HepG2 (cell line): ENCODE data around the gene PLPP3. TPM values are rescaled to one million over a fixed set of nuclear protein-coding genes. Genes with fewer than 3 reads are reported as not detected.

Experiments
- CEBPG ChIP-seq: IDR thresholded peaks from 2 replicates; pipeline ENCODE4 v1.6.1; 2016
- HOXA5 ChIP-seq: sonication (generic); formaldehyde crosslinking; IDR thresholded peaks from 2 replicates; pipeline ENCODE4 v1.4.0; 2020; ENCODE audit warnings: missing genetic modification reagents
- MAFG ChIP-seq: sonication (generic); formaldehyde crosslinking; IDR thresholded peaks from 2 replicates; pipeline ENCODE4 v1.5.1; 2020; ENCODE audit warnings: mild to moderate bottlenecking, missing genetic modification reagents
- MTERF4 ChIP-seq: sonication (generic); formaldehyde crosslinking; IDR thresholded peaks from 2 replicates; pipeline ENCODE4 v1.8.0; 2023; ENCODE audit warnings: mild to moderate bottlenecking, missing genetic modification reagents
- PHF8 ChIP-seq: sonication (generic); formaldehyde crosslinking; IDR thresholded peaks from 2 replicates; pipeline ENCODE4 v1.5.0; 2020; ENCODE audit warnings: missing genetic modification reagents
- SMAD9 ChIP-seq: sonication (generic); formaldehyde crosslinking; IDR thresholded peaks from 2 replicates; pipeline ENCODE4 v1.5.1; 2020; ENCODE audit warnings: mild to moderate bottlenecking, missing genetic modification reagents
- SP1 ChIP-seq, 2 experiments: fragments of 450-650 bp in 1 of 2; sonication (generic) in 1 of 2; formaldehyde crosslinking in 1 of 2; IDR thresholded peaks; 2 replicates each; pipeline versions ENCODE4 v1.4.0 to v1.6.1; 2016 to 2020; ENCODE audit warnings: missing genetic modification reagents in 1 of 2
- SSRP1 ChIP-seq: IDR thresholded peaks from 2 replicates; pipeline ENCODE4 v1.6.1; 2016; ENCODE audit warnings: control low read depth
- ZNF317 ChIP-seq: sonication (generic); formaldehyde crosslinking; IDR thresholded peaks from 2 replicates; pipeline ENCODE4 v1.5.0; 2020; ENCODE audit warnings: mild to moderate bottlenecking, missing genetic modification reagents
- ZNF331 ChIP-seq: sonication (generic); formaldehyde crosslinking; IDR thresholded peaks from 2 replicates; pipeline ENCODE4 v1.4.0; 2020; ENCODE audit warnings: missing genetic modification reagents
- ZNF546 ChIP-seq: sonication (generic); formaldehyde crosslinking; conservative IDR thresholded peaks from 2 replicates; pipeline ENCODE4 v1.8.1; 2023; ENCODE audit warnings: mild to moderate bottlenecking, missing genetic modification reagents
- ZNF552 ChIP-seq: sonication (generic); formaldehyde crosslinking; IDR thresholded peaks from 2 replicates; pipeline ENCODE4 v1.9.0; 2022; ENCODE audit warnings: missing genetic modification reagents, mild to moderate bottlenecking, borderline replicate concordance
- ZNF687 ChIP-seq: sonication (generic); formaldehyde crosslinking; IDR thresholded peaks from 2 replicates; pipeline ENCODE4 v1.5.1; 2020; ENCODE audit warnings: mild to moderate bottlenecking, missing genetic modification reagents, moderate library complexity
- polyA plus RNA-seq, 8 experiments: library from polyadenylated mRNA; depleted of rRNA in 3 of 8; stranded (reverse) in 7 of 8; unstranded in 1 of 8; fragments of >200 nt; fragmentation: Illumina TruSeq in 4 of 8; extraction: Trizol in 4 of 8; gene quantifications; 2 replicates each; pipeline versions ENCODE4 v1.2.1 to v1.2.3, GENCODE V29; 2011 to 2016; ENCODE audit warnings: low read depth in 4 of 8, missing spikeins in 1 of 8, mixed read lengths in 1 of 8; ENCODE audit not compliant: insufficient read depth in 1 of 8
- total RNA-seq, 5 experiments: library from RNA; depleted of rRNA; stranded (reverse); fragments of >200 nt; fragmentation: Illumina TruSeq; extraction: Trizol; gene quantifications; 2 replicates each; pipeline ENCODE4 v1.2.3, GENCODE V29; 2016; ENCODE audit warnings: low read depth in 1 of 5
- TF ChIP-seq, protein P1 (sequence below): sonication (generic); formaldehyde crosslinking; IDR thresholded peaks from 2 replicates; pipeline ENCODE4 v1.5.0; 2020; ENCODE audit warnings: mild to moderate bottlenecking, missing genetic modification reagents, borderline replicate concordance
- TF ChIP-seq, protein P2 (sequence below): IDR thresholded peaks from 2 replicates; pipeline ENCODE4 v1.6.1; 2016
- TF ChIP-seq, protein P3 (sequence below): sonication (generic); formaldehyde crosslinking; IDR thresholded peaks from 2 replicates; pipeline ENCODE4 v1.4.0; 2020; ENCODE audit warnings: mild to moderate bottlenecking, missing genetic modification reagents, borderline replicate concordance

The PLPP3 gene
- total and polyA plus RNA-seq, 2 of the 13 experiments (the other 11 are each of a cell fraction or from before 2014, with no cell fraction given) = 49.7 to 65.8 TPM

GRCh38 chr1:56563568-56563967, 15.8 kb downstream of the PLPP3 start (continued):
- TF ChIP-seq HOXA5 (CRISPR knock-in tag) (no peak), SSRP1 (no peak), MTERF4 (CRISPR knock-in tag) (no peak), SP1 (IDR thresholded peaks at IDR 0.05) (no peak), SP1 (CRISPR knock-in tag; IDR thresholded peaks at IDR 0.05) (no peak), ZNF317 (CRISPR knock-in tag) (0 out of 2 replicates have a peak, but pooled peaks have one; percentile 29), ZNF331 (CRISPR knock-in tag) (peak; percentile 32; the same call in 1 of the 2 replicates), SMAD9 (CRISPR knock-in tag) (no peak), MAFG (CRISPR knock-in tag) (no peak), ZNF552 (CRISPR knock-in tag) (no peak), PHF8 (CRISPR knock-in tag) (no peak), ZNF687 (CRISPR knock-in tag) (no peak), ZNF546 (no peak), CEBPG (CRISPR knock-in tag) (peak; percentile 89)
- TF ChIP-seq, protein P1, sequence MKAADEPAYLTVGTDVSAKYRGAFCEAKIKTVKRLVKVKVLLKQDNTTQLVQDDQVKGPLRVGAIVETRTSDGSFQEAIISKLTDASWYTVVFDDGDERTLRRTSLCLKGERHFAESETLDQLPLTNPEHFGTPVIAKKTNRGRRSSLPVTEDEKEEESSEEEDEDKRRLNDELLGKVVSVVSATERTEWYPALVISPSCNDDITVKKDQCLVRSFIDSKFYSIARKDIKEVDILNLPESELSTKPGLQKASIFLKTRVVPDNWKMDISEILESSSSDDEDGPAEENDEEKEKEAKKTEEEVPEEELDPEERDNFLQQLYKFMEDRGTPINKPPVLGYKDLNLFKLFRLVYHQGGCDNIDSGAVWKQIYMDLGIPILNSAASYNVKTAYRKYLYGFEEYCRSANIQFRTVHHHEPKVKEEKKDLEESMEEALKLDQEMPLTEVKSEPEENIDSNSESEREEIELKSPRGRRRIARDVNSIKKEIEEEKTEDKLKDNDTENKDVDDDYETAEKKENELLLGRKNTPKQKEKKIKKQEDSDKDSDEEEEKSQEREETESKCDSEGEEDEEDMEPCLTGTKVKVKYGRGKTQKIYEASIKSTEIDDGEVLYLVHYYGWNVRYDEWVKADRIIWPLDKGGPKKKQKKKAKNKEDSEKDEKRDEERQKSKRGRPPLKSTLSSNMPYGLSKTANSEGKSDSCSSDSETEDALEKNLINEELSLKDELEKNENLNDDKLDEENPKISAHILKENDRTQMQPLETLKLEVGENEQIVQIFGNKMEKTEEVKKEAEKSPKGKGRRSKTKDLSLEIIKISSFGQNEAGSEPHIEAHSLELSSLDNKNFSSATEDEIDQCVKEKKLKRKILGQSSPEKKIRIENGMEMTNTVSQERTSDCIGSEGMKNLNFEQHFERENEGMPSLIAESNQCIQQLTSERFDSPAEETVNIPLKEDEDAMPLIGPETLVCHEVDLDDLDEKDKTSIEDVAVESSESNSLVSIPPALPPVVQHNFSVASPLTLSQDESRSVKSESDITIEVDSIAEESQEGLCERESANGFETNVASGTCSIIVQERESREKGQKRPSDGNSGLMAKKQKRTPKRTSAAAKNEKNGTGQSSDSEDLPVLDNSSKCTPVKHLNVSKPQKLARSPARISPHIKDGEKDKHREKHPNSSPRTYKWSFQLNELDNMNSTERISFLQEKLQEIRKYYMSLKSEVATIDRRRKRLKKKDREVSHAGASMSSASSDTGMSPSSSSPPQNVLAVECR (CRISPR knock-in tag) = no peak
- TF ChIP-seq, protein P2, sequence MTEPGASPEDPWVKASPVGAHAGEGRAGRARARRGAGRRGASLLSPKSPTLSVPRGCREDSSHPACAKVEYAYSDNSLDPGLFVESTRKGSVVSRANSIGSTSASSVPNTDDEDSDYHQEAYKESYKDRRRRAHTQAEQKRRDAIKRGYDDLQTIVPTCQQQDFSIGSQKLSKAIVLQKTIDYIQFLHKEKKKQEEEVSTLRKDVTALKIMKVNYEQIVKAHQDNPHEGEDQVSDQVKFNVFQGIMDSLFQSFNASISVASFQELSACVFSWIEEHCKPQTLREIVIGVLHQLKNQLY (CRISPR knock-in tag) = 0 out of 2 replicates have a peak, but pooled peaks have one; percentile 28
- TF ChIP-seq, protein P3, sequence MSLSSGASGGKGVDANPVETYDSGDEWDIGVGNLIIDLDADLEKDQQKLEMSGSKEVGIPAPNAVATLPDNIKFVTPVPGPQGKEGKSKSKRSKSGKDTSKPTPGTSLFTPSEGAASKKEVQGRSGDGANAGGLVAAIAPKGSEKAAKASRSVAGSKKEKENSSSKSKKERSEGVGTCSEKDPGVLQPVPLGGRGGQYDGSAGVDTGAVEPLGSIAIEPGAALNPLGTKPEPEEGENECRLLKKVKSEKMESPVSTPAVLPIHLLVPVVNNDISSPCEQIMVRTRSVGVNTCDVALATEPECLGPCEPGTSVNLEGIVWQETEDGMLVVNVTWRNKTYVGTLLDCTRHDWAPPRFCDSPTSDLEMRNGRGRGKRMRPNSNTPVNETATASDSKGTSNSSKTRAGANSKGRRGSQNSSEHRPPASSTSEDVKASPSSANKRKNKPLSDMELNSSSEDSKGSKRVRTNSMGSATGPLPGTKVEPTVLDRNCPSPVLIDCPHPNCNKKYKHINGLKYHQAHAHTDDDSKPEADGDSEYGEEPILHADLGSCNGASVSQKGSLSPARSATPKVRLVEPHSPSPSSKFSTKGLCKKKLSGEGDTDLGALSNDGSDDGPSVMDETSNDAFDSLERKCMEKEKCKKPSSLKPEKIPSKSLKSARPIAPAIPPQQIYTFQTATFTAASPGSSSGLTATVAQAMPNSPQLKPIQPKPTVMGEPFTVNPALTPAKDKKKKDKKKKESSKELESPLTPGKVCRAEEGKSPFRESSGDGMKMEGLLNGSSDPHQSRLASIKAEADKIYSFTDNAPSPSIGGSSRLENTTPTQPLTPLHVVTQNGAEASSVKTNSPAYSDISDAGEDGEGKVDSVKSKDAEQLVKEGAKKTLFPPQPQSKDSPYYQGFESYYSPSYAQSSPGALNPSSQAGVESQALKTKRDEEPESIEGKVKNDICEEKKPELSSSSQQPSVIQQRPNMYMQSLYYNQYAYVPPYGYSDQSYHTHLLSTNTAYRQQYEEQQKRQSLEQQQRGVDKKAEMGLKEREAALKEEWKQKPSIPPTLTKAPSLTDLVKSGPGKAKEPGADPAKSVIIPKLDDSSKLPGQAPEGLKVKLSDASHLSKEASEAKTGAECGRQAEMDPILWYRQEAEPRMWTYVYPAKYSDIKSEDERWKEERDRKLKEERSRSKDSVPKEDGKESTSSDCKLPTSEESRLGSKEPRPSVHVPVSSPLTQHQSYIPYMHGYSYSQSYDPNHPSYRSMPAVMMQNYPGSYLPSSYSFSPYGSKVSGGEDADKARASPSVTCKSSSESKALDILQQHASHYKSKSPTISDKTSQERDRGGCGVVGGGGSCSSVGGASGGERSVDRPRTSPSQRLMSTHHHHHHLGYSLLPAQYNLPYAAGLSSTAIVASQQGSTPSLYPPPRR (CRISPR knock-in tag) = peak; percentile 75; the same call in 1 of the 2 replicates
